HG03378 (cell line): ENCODE results near the gene RBBP8.
A peak's percentile ranks its signal among the peaks of the same experiment; 100 is the strongest.
"Not testable (repeated sequence)": the region's sequence is repeated elsewhere in the genome, so short reads cannot be mapped to it uniquely, and the experiment has no call there.

Source experiments
- ATAC-seq: cut with Tn5 transposase; IDR thresholded peaks from one replicate; pipeline ENCODE4 v1.9.1; 2021; ENCODE audit warnings: mild to moderate bottlenecking, moderate library complexity; ENCODE audit not compliant: unreplicated experiment

Gene RBBP8

DNA sequence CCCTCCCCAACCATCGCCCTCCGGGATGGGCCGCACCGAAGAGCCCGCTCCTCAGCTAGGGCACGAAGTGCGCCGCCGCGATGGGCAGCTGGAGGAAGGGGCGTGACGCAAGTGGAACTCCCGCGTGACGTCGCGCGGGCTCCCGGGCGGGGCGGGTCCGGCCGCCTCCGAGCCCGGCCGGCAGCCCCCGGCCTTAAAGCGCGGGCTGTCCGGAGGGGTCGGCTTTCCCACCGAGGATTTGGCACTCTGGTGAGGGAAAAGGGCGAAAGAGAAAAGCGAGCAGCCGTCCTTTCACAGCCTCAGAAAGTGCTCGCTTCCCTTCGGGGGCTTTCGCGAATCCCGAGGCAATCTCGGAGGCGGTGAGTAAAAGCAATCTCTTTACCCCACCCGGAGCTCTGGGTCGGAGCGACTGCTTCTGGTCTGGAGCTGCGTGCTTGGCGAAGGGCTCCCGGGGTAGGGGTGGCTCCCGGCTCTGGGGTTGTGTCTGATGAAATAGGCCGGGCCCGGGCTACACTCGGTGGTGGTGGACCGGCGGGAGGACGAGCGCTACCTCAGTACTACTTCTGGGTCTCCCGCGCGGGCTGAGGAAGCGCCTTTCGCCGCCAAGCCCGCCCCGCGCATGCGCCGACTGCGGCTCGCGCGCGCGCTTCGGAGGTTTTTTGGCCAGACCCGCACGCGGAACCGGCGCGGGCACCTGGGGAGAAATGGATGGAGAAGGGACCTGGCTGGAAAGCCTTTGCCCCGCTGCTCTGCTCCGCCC, at the start of gene RBBP8:
Gene RBBP8 (plus strand): TSS at position 123 of the 760 bp plus-strand sequence. CDS start 3,524 bp downstream, outside the sequence.
- peak; percentile 40 for ATAC-seq

- ATAC-seq, result no peak
Measured at GRCh38 chr18:22883827-22884226, 49.3 kb upstream of the RBBP8 start.

GRCh38 chr18:22885694-22886093, 47.4 kb upstream of the RBBP8 start:
- ATAC-seq, result not testable (repeated sequence)

GRCh38 chr18:22899421-22899820, 33.7 kb upstream of the RBBP8 start:
- ATAC-seq, result no peak

GRCh38 chr18:22900558-22901238, 32.4 kb upstream of the RBBP8 start:
- ATAC-seq, result no peak

GRCh38 chr18:22902093-22902492, 31.0 kb upstream of the RBBP8 start:
- ATAC-seq, result no peak

GRCh38 chr18:22903248-22903647, 29.9 kb upstream of the RBBP8 start:
- ATAC-seq, result not testable (repeated sequence)

DNA sequence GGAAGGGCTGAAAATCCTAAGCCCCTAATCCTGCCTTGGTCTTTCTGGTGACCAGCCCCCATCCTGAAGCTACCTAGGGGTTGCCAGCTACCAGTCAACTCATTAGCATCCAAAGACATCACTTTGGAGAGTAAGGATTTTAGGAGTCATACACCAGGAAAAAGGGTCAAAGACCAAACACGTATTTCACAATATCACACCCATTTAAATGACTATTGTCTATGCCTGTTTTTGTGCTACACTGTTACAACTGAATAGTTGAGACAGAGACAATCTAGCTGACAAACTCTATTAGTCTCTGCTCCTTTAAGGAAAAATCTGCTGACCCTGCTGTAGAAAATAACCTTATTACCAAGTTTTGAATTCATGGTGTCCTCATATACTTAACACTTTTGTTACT, 21.0 kb upstream of the RBBP8 start:
- no peak for ATAC-seq

GRCh38 chr18:22912835-22913234, 20.3 kb upstream of the RBBP8 start:
- ATAC-seq, result no peak

DNA sequence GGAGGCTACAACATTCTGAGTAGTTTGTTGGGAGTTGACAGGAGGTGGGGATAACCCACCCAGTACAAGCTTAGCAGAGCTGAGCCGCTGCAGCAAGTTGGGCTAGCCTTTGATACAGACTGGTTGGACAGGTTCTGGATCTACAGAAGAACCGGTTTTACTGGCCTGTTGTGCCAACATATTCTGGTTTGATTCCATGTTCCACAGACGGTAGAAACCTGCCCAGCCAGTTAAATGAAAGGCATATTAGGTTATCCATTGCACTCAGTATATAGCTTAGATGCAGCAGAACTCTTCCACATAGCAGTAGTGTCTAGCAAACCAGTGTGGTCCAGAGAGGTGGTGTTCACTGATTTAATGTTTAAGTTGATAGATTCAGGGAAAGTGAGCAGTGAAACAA, 19.3 kb upstream of the RBBP8 start:
- ATAC-seq, result no peak

DNA sequence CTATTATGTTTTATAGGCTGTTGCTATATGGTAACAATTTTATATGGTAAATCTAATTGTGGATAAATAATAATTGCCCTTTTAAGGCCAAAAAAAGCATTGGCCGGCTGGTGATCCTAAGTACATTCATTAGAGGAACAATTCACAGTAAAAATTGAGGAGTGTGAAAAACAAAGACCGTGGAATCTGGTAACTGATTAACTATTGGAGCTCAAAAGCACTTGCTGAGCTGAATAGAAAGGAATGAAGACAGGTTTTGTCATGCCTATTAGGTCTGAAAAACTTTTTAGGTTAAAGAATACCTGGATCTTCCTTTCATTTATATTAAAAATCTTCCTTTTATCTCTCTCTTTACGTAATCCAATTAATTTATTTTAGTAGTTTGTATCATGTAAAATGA, 18.5 kb upstream of the RBBP8 start:
- no peak for ATAC-seq

DNA sequence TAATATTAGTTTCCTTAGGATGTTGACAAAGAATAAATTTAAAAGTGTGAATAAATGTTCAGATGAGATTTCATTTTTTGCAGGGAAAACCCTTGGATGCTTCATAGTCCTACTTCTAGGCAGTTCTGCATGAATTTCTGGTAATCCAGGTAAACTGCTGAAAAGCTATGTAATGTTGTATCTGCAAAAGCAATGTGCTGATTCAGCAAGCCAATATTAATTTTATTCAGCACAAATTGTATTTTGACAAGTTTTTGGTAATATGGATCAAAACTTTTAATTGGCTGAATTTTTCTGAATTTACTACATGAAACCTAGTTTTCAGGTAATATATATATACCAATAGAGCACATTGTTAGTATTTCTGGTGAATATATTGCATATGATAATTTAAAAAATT, 17.8 kb upstream of the RBBP8 start:
- no peak for ATAC-seq

- no peak for ATAC-seq
Measured at GRCh38 chr18:22921772-22922171, 11.4 kb upstream of the RBBP8 start.

GRCh38 chr18:22924589-22924988, 8.5 kb upstream of the RBBP8 start:
- ATAC-seq, result no peak

GRCh38 chr18:22926454-22926853, 6.7 kb upstream of the RBBP8 start:
- ATAC-seq, result no peak

DNA sequence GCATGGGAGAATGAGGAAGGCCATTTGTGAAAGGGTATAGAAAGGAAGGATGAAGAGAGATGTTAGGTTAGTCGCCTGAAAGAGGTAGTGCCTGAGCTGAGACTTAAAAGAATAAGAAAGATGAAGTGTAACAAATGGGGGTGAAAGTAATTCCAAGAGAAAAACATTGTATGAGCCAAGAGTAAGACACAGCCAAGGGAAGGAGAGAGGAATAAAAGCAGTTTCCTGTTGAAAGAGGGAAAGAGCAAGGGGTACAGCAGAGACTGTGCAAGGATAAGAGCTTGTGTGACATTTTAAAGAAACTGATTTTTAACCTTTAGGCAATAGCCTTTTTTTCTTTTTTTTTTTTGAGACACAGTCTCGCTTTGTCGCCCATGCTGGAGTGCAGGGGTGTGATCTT, 4.8 kb upstream of the RBBP8 start:
- ATAC-seq, result no peak

DNA sequence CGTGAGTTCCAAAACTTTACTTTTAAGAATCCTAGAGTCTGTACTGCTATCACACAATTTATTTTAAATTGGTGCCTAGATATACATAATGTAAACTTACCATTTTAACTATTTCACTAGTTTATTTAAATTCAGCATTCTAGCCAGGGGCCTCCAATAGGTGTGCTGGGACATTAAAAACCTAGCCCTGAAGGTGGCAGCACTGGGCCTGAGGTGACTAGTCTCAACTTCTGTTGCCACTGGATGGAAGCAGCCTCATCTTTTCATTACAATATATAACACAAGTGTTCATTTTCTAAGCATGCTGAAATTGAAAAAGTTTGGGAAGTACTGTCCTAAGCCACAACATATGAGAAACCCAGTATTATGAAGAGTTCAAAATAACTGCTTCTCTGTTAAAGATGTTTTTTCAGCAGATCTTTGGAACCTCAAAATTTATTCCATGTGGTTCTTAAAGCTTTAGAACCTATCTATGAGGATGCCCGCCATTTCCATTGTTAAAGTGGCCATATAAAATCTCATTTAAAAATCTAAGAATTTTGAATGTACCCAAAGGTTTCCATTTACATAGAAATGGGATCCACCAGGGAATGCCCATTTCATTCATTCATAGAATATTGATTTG, 2.9 kb upstream of the RBBP8 start:
- ATAC-seq, result peak; percentile 59

DNA sequence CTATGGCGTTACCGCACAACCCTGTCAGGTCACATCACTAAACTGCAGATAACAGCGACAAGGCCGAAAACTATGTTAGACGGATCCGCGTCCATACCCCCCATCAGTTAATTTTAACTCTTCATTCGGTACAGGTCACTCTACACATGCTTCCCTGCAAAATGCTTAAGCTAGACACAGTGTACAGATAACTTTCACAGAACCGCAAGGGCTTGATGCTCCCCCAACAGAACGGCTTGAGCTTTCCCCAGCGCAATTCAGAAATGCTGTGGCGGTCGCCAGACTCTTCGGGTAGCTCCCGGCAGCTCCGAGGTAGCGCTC, 283 bp upstream of the RBBP8 start:
- ATAC-seq, result peak; percentile 24

GRCh38 chr18:22933966-22934423, 867 bp downstream of the RBBP8 start:
- ATAC-seq, result peak; percentile 25

GRCh38 chr18:22934789-22935188, 1.7 kb downstream of the RBBP8 start:
- no peak for ATAC-seq

DNA sequence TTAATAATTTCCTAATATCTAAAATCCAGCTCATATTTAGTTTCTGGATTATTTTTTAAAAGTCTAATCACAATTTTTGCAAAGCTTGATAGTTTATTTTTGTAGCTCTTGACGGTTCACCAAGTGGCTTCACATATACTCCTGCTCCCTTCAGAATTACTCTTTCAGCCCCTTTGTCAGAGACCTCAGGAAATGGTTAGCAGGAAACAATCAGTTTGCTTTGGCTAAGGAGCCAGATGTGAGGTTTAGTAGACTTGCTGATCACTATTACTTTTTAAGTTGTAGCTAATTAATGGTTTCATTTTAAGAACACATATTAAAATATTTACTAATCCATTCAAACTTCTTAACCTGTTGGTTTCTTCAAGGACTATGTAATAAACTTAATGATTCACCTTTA, 2.3 kb downstream of the RBBP8 start:
- no peak for ATAC-seq

DNA sequence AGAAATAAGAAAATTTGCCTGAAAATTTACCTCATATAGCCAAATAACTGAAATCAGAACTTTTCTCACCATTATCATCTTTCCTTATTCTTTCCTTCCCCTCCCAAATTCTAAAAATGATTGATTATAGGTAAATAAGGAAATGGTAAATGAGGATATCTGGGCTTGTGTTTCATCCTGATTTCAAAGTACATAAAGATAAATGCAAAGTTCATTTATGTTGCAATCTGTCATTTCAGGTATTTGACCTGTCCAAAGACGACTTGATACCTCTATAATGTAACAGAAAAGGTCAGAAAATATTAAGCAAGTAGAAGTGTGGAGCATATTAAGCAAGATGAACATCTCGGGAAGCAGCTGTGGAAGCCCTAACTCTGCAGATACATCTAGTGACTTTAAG, 3.4 kb downstream of the RBBP8 start:
- ATAC-seq, result no peak
